ENCODE data around the gene MORC1. TPM values are rescaled to one million over a fixed set of nuclear protein-coding genes. Genes with fewer than 3 reads are reported as not detected.

Gene MORC1
- polyA plus RNA-seq, 1 donor from 2014 or later: not detected

GRCh38 chr3:108951820-108952501 is 166.0 kb downstream of the MORC1 start:
- H3K9ac ChIP-seq (ENCODE audit: low read length): no peak overlapping the region
- peak overlapping the region; percentile 37 for H3K4me3 ChIP-seq (ENCODE audit: low read length)
- no peak overlapping the region for H2AFZ ChIP-seq (ENCODE audit: low read depth, low read length)
- H3K27me3 ChIP-seq (ENCODE audit: insufficient read depth, low read depth, low read length): no peaks in the 10 kb centered on the region
- no peaks in the 10 kb centered on the region for H3K9me3 ChIP-seq (ENCODE audit: low read length)
- H3K36me3 ChIP-seq (ENCODE audit: insufficient read depth, low read length): no peaks in the 10 kb centered on the region
- peak overlapping the region; percentile 59 for H3K27ac ChIP-seq (ENCODE audit: low read length)
- no peak overlapping the region for H3K4me2 ChIP-seq (ENCODE audit: low read length)
- H3K9me2 ChIP-seq (ENCODE audit: insufficient read depth, low read length): no peaks in the 10 kb centered on the region
- H3F3A ChIP-seq (ENCODE audit: insufficient read depth, low read length, poor library complexity, severe bottlenecking): peaks cover 4% of the 10 kb centered on the region
- no peaks in the 10 kb centered on the region for H4K20me1 ChIP-seq (ENCODE audit: insufficient read depth)
- TF ChIP-seq EP300 (conservative IDR thresholded peaks at IDR 0.05; ENCODE audit: poor library complexity, severe bottlenecking): peak; percentile 80
- TF ChIP-seq RAD21 (conservative IDR thresholded peaks at IDR 0.05): no peak
- no peak for TF ChIP-seq EZH2 (IDR thresholded peaks at IDR 0.05; ENCODE audit: borderline replicate concordance, insufficient read depth, low read length, poor library complexity, severe bottlenecking)
- TF ChIP-seq POLR2AphosphoS5 (IDR thresholded peaks at IDR 0.05): peak; percentile 60
- TF ChIP-seq TAF1 (IDR thresholded peaks at IDR 0.05; ENCODE audit: low read depth): no peak
- TF ChIP-seq CTCF (IDR thresholded peaks at IDR 0.05; ENCODE audit: poor library complexity, severe bottlenecking): no peak
- TF ChIP-seq REST (IDR thresholded peaks at IDR 0.05; ENCODE audit: borderline replicate concordance): peak; percentile 79
- TF ChIP-seq MXI1 (conservative IDR thresholded peaks at IDR 0.05; ENCODE audit: poor library complexity, severe bottlenecking): peak; percentile 34
- no peak for TF ChIP-seq SMC3 (conservative IDR thresholded peaks at IDR 0.05; ENCODE audit: poor library complexity)
- no peaks in the 10 kb centered on the region for H3K79me2 ChIP-seq (replicated peaks; ENCODE audit: insufficient read depth, low read length)

GRCh38 chr3:108947855-108948254 is 170.1 kb downstream of the MORC1 start:
- H3K4me3 ChIP-seq (ENCODE audit: low read length): no peak overlapping the region
- no peak overlapping the region for H3K27ac ChIP-seq (ENCODE audit: low read length)
- no peak overlapping the region for H3K4me2 ChIP-seq (ENCODE audit: low read length)
- H2AFZ ChIP-seq (ENCODE audit: low read depth, low read length): no peak overlapping the region
- no peaks in the 10 kb centered on the region for H3K9me3 ChIP-seq (ENCODE audit: low read length)
- no peaks in the 10 kb centered on the region for H3K9me2 ChIP-seq (ENCODE audit: insufficient read depth, low read length)
- H3K27me3 ChIP-seq (ENCODE audit: insufficient read depth, low read depth, low read length): no peaks in the 10 kb centered on the region
- no peak overlapping the region for H3K9ac ChIP-seq (ENCODE audit: low read length)
- no peak for TF ChIP-seq POLR2AphosphoS5 (IDR thresholded peaks at IDR 0.05)
- TF ChIP-seq MXI1 (conservative IDR thresholded peaks at IDR 0.05; ENCODE audit: poor library complexity, severe bottlenecking): no peak
- TF ChIP-seq RAD21 (conservative IDR thresholded peaks at IDR 0.05): no peak
- no peaks in the 10 kb centered on the region for H3K79me2 ChIP-seq (replicated peaks; ENCODE audit: insufficient read depth, low read length)
- peaks cover 4% of the 10 kb centered on the region for H3F3A ChIP-seq (ENCODE audit: insufficient read depth, low read length, poor library complexity, severe bottlenecking)
- no peaks in the 10 kb centered on the region for H3K36me3 ChIP-seq (ENCODE audit: insufficient read depth, low read length)
- H4K20me1 ChIP-seq (ENCODE audit: insufficient read depth): no peaks in the 10 kb centered on the region
